HepG2 (cell line): ENCODE measurements around the gene RBM47. TPM values are rescaled to one million over a fixed set of nuclear protein-coding genes. Genes with fewer than 3 reads are reported as not detected.
A peak's percentile ranks its signal among the peaks of the same experiment; 100 is the strongest.

ENCODE experiments used
- BRCA1 ChIP-seq: sonication (generic); formaldehyde crosslinking; IDR thresholded peaks from 2 replicates; pipeline ENCODE4 v1.4.0; 2020; ENCODE audit warnings: missing genetic modification reagents
- FOXM1 ChIP-seq: sonication (generic); formaldehyde crosslinking; IDR thresholded peaks from 2 replicates; pipeline ENCODE4 v1.5.0; 2020; ENCODE audit warnings: missing genetic modification reagents
- GATAD2A ChIP-seq: IDR thresholded peaks from 2 replicates; pipeline ENCODE4 v1.6.1; 2016
- KLF12 ChIP-seq: sonication (generic); formaldehyde crosslinking; IDR thresholded peaks from 2 replicates; pipeline ENCODE4 v1.4.0; 2020; ENCODE audit warnings: missing genetic modification reagents, borderline replicate concordance
- MYC ChIP-seq: sonication (generic); formaldehyde crosslinking; IDR thresholded peaks from 2 replicates; pipeline ENCODE4 v1.9.0; 2021; ENCODE audit warnings: missing genetic modification reagents, borderline replicate concordance
- SATB2 ChIP-seq: sonication (generic); formaldehyde crosslinking; IDR thresholded peaks from 2 replicates; pipeline ENCODE4 v1.5.0; 2020; ENCODE audit warnings: missing genetic modification reagents
- SMARCE1 ChIP-seq: fragments of 450-650 bp; IDR thresholded peaks from 2 replicates; pipeline ENCODE4 v1.6.1; 2017; ENCODE audit warnings: borderline replicate concordance
- SOX6 ChIP-seq, 2 experiments: fragments of 450-650 bp in 1 of 2; sonication (generic) in 1 of 2; formaldehyde crosslinking in 1 of 2; IDR thresholded peaks; 2 replicates each; pipeline versions ENCODE4 v1.4.0 to v1.6.1; 2017 to 2020; ENCODE audit warnings: antibody characterized with exemption in 1 of 2, mild to moderate bottlenecking in 1 of 2, missing genetic modification reagents in 1 of 2
- TFDP1 ChIP-seq: IDR thresholded peaks from 2 replicates; pipeline ENCODE4 v1.6.1; 2016; ENCODE audit warnings: missing compliant biosample characterization, missing genetic modification reagents, borderline replicate concordance
- ZBTB10 ChIP-seq: sonication (generic); formaldehyde crosslinking; IDR thresholded peaks from 2 replicates; pipeline ENCODE4 v1.4.0; 2020; ENCODE audit warnings: missing genetic modification reagents, borderline replicate concordance
- ZBTB43 ChIP-seq: sonication (generic); formaldehyde crosslinking; conservative IDR thresholded peaks from 2 replicates; pipeline ENCODE4 v1.4.0; 2020; ENCODE audit warnings: missing genetic modification reagents
- ZNF24 ChIP-seq: fragments of 450-650 bp; IDR thresholded peaks from 2 replicates; pipeline ENCODE4 v1.6.1; 2017; ENCODE audit warnings: antibody characterized with exemption, mild to moderate bottlenecking
- ZNF644 ChIP-seq: IDR thresholded peaks from 2 replicates; pipeline ENCODE4 v1.6.1; 2016; ENCODE audit warnings: low read depth
- ZNF687 ChIP-seq: sonication (generic); formaldehyde crosslinking; IDR thresholded peaks from 2 replicates; pipeline ENCODE4 v1.5.1; 2020; ENCODE audit warnings: mild to moderate bottlenecking, missing genetic modification reagents, moderate library complexity
- ZNF703 ChIP-seq: sonication (generic); formaldehyde crosslinking; IDR thresholded peaks from 2 replicates; pipeline ENCODE4 v1.5.1; 2020; ENCODE audit warnings: missing genetic modification reagents, mild to moderate bottlenecking, moderate library complexity, borderline replicate concordance
- ZNF788 ChIP-seq: sonication (generic); formaldehyde crosslinking; IDR thresholded peaks from 2 replicates; pipeline ENCODE4 v1.5.0; 2020; ENCODE audit warnings: mild to moderate bottlenecking, missing genetic modification reagents, borderline replicate concordance
- ZNF800 ChIP-seq: sonication (generic); formaldehyde crosslinking; IDR thresholded peaks from 2 replicates; pipeline ENCODE4 v1.4.0; 2020; ENCODE audit warnings: missing genetic modification reagents
- ZNF850 ChIP-seq: sonication (generic); formaldehyde crosslinking; conservative IDR thresholded peaks from 2 replicates; pipeline ENCODE4 v1.9.0; 2021; ENCODE audit warnings: mild to moderate bottlenecking, missing genetic modification reagents
- polyA plus RNA-seq, 8 experiments: library from polyadenylated mRNA; depleted of rRNA in 3 of 8; stranded (reverse) in 7 of 8; unstranded in 1 of 8; fragments of >200 nt; fragmentation: Illumina TruSeq in 4 of 8; extraction: Trizol in 4 of 8; gene quantifications; 2 replicates each; pipeline versions ENCODE4 v1.2.1 to v1.2.3, GENCODE V29; 2011 to 2016; ENCODE audit warnings: low read depth in 4 of 8, missing spikeins in 1 of 8, mixed read lengths in 1 of 8; ENCODE audit not compliant: insufficient read depth in 1 of 8
- total RNA-seq, 5 experiments: library from RNA; depleted of rRNA; stranded (reverse); fragments of >200 nt; fragmentation: Illumina TruSeq; extraction: Trizol; gene quantifications; 2 replicates each; pipeline ENCODE4 v1.2.3, GENCODE V29; 2016; ENCODE audit warnings: low read depth in 1 of 5

Gene RBM47
- total and polyA plus RNA-seq, 2 of the 13 experiments (the other 11 are each of a cell fraction or from before 2014, with no cell fraction given) = 1.2 to 2.5 TPM

GRCh38 chr4:40576651-40577480, 52.8 kb downstream of the RBM47 start (continued):
- no peak for TF ChIP-seq TFDP1
- TF ChIP-seq ZNF850 (CRISPR knock-in tag) = no peak
- peak; percentile 56 for TF ChIP-seq ZNF687 (CRISPR knock-in tag)
- peak; percentile 45; the same call in 1 of the 2 replicates for TF ChIP-seq ZNF788 (CRISPR knock-in tag)
- no peak for TF ChIP-seq SATB2 (CRISPR knock-in tag)
- TF ChIP-seq ZNF644 (CRISPR knock-in tag) = peak; percentile 83
- no peak for TF ChIP-seq BRCA1 (CRISPR knock-in tag)
- peak; percentile 60; the same call in 1 of the 2 replicates for TF ChIP-seq MYC
- no peak for TF ChIP-seq ZNF800 (CRISPR knock-in tag)
- TF ChIP-seq KLF12 (CRISPR knock-in tag) = no peak
- TF ChIP-seq ZBTB10 = peak; percentile 45; the same call in 1 of the 2 replicates
- TF ChIP-seq FOXM1 = no peak
- TF ChIP-seq GATAD2A (CRISPR knock-in tag) = peak; percentile 76
- no peak for TF ChIP-seq SMARCE1
- no peak for TF ChIP-seq ZNF703 (CRISPR knock-in tag)
- TF ChIP-seq SOX6 (IDR thresholded peaks at IDR 0.05) = no peak
- peak; percentile 76 for TF ChIP-seq SOX6 (CRISPR knock-in tag; IDR thresholded peaks at IDR 0.05)
- TF ChIP-seq ZBTB43 (CRISPR knock-in tag) = no peak
- TF ChIP-seq ZNF24 = peak; percentile 82
